ENCODE results near the gene LRRC55.
"Not testable (repeated sequence)": the region's sequence is repeated elsewhere in the genome, so short reads cannot be mapped to it uniquely, and the experiment has no call there.

LRRC55 gene

DNA sequence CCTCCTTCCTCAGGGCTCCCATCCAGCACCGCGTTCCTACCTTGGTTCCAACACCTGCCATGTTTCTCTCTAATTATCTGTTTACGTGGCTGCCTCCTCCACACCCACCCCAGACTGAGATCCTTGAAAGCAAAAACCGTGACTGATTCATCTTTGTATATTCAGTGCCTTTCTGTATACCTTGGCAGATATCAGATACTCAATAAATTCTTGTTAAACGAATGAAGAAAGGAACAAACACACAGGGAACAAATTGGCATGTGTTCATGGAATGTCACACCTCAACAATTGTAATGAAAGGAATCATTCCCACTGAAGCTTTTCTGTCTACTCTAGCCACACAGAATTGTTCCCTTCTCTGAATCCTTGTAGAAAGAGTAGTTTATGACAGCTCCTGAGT, 20.4 kb upstream of the LRRC55 start:
- no peak for FAIRE-seq
- no peak for DNase-seq (ENCODE audit: low spot score)

DNA sequence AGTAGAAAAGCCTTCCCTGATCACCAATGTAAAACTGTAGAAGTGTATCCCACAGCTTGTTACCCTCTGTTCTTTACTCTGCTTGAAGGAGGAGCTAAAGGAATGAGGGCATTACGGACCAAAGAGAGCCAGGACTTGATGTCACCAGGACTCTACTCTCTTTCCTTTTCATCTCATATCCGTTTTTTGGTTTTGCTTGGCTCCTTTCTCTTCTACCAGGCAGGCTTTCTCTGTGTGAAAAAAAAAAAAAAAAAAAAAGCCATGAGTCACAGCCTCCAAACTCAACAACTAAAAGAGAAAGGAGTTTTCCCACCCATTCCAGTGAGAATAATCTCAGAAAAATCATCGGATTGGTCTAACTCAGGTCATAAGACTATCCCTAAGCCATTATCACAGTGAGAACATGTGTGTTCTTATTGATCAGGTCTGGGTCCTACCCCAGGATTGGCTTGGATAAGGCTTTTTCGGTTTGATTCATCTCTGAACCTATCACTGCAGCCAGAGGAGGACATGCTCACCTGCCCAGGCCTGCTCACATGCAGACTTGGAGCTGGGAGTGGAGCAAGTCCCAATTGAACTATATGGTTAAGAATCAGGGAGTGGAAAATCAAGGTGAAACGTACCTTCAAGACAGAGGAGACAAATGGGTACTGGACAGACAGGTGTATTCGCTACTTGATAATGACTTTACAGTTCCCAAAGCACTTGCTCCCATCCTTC, 19.4 kb upstream of the LRRC55 start:
- DNase-seq (ENCODE audit: low spot score) = no peak

DNA sequence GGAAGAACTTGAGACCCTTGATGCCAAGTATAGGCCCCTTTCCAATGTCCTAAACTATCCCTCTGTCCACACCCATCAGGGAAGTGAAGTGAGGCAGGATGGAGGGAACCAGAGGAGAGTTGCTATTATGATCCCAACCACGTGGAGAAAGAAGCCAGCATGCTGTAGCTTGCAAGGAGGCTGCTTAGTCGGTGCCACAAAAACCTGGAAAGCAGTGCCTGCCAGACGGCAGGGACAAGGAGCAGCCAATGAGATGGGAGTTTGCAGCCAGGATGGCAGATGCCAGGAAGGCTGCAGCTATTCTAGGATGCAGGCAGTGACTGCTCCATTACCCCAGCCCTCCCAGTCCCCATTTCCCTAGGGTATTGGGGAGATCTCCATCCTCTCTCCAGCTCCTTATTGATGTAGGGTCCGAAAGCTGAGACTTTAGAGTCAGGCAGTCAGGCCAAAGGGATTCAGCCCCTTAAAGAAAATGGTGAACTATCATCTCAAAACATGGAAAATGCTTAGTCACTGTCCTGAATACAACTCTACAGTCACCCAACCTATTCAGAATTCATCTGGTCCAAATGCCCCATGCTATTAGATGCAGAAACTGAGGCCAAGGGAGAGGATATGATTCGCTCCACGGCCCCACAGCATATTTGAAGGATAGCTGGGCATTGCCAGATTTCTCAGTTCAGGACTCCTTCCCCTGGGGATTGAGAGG, 18.4 kb upstream of the LRRC55 start:
- FAIRE-seq (no peak), DNase-seq (ENCODE audit: low spot score) (no peak)

More for the DNA sequence above, 19.4 kb upstream of the LRRC55 start:
- FAIRE-seq = no peak

DNA sequence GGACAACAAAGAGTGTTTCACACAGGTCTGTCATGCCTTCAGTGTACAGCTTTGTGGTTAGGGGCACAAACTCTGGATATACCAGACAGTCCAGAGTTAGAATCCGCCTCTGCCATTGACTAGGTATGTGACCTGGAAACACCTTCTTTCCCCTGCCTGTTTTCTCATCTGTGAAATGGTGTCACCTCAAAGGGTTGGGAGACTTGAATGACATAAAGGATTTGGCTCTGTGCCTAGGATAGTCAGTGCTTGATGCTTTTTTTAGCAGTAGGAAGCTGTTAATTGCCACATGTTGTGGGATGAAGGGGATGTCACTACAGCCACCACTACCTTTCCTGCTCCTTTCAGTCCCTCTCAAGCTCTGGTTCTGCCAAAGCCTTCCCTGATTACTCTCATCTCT, 17.4 kb upstream of the LRRC55 start:
- FAIRE-seq = no peak
- DNase-seq (ENCODE audit: low spot score) = no peak

DNA sequence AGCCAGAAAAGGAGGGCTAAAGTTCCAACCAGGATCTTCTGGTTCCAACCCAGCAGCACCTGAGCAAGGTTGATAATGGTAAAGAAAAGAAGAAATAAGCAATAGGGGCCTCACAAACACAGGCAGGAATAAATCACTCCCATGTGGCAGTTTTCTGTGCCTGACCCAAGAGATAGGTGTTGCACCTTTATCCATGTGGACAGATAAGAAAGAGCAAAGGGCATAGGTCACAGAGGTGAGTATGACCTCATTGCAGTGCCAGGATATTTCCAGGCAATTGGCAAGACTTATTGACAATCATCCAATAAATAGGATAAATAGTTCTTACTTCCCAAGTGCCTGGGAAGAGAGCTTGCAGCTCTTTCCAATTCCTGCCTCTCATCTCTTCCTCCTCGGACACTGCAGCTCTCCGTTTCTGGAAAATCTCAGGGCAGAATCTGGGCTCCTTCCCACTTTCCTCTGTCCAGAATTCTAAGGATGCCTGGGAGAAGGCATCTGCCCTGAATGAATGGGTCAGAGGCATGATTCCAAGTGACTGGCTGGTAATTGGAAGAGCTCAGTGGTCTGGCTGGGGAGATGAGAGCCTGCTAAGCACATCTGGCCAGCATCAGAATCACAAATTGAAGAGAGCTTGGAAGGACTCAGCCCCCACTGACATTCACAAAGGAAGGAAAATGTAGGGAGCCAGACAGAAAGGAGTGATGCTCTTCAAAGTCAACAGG, 14.5 kb upstream of the LRRC55 start:
- DNase-seq (ENCODE audit: low spot score) = no peak
- no peak for FAIRE-seq

DNA sequence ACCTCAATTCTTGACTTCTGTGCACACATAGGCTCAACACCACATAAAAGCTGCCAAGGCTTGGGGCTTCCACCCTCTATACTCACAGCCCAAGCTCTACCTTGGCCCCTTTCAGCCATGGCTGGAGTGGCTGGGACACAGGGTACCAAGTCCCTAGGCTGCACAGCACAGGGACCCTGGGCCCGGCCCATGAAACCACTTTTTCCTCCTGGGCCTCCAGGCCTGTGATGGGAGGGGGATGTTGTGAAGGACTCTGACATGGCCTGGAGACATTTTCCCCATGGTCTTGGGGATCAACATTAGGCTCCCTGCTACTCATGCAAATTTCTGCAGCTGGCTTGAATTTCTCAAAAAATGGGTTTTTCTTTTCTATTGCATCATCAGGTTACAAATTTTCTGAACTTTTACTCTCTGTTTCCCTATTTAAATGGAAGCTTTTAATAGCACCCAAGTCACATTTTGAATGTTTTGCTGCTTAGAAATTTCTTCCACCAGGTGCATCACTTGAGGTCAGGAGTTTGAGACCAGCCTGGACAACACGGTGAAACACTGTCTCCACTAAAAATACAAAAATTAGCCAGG, 11.9 kb upstream of the LRRC55 start:
- not testable (repeated sequence) for FAIRE-seq; DNase-seq (ENCODE audit: low spot score)

DNA sequence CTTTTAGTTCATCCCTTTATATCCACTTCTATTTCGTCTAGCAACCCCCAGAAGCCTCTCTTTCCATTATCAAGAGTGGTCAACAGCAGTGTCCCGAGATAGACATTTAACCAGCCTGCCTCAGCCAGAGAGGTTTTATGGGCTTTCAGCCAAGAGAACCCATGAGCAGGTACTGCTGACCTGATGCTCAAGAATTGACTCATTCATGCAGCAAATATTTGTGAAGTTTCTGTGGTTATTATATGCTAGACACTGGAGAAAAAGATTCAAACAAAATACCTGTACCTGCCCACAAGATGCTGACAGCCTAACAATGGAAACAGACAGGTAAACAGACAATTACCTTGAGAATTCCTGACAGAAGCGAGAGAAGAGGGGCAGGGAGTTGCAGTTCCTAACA, 9.7 kb upstream of the LRRC55 start:
- FAIRE-seq (no peak), DNase-seq (ENCODE audit: low spot score) (no peak)

DNA sequence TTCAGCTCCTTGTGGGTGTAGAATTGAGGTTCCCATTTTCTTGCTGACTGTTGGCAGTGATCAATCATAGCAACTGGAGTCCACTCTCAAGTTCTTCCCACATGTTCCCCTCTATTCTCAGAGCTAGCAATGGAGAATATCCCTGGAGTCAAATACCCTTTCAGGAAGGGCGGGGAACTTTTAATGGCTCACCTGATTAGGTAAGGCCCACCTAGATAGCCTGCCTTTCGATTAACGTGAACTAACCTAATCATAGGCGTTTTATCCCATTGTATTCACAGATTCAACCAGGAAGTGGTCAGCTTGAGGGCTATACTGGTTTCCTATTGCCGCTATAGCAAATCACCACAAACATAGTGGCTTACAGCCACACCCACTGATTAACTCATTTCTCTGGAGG, 7.1 kb upstream of the LRRC55 start:
- no peak for FAIRE-seq
- DNase-seq (ENCODE audit: low spot score) = no peak

DNA sequence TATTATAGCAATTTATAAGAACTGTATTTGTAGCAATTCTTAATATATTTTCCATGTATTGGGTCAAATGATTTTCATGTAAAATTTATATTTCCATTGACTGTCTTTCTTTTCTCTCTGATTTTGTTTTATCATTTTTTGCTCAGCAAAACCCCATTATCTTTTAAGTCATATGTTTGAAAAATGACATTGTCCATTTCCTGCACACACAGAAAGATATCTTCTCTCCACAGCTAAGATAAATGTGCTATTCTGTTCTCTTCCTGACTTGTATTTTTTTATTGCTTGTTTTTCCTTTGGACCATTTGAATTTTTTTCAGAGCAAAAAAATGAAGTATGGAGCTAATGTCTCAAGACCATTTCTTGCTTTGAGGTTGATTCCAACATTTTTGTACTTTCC, 6.3 kb upstream of the LRRC55 start:
- FAIRE-seq = no peak
- no peak for DNase-seq (ENCODE audit: low spot score)

DNA sequence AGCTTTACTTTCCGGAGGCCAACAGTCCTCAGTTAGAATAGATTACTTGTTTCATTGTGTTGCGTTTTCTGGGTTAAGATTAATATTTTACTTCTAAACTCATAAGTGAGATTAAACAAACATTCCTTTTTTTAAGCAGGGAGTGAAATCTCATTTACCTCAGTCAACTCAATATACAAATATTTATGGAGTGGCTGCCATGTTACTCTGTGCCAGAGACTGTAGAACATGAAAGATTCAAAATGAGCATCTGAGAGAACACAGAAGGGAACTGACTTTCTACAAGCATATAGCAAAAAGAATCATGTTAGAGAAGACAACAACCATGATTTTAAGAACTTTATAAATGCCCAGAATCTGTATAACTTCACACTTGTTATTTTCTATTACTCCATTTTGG, 3.4 kb upstream of the LRRC55 start:
- FAIRE-seq (no peak), DNase-seq (ENCODE audit: low spot score) (no peak)

DNA sequence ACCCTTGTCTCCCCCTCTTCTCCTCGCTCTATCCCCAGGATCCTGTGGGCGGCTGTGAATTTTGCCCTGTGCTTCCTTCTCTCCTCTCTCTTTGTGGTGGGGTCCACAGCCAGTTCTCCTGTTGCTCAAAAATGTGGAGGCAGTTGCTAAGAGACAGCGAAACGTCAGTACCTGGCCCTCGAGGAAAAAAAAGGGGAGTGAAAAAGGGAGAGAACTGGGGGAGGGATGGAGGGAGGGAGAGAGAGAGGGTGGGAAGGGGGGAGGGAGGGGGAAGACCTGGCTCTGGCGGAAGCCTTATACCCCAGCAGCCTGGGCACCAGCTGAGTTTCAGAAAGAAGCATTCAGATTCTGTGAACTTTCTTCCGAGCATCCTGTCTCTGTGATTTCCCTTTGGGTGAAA, 2.1 kb upstream of the LRRC55 start:
- FAIRE-seq = no peak
- no peak for DNase-seq (ENCODE audit: low spot score)

DNA sequence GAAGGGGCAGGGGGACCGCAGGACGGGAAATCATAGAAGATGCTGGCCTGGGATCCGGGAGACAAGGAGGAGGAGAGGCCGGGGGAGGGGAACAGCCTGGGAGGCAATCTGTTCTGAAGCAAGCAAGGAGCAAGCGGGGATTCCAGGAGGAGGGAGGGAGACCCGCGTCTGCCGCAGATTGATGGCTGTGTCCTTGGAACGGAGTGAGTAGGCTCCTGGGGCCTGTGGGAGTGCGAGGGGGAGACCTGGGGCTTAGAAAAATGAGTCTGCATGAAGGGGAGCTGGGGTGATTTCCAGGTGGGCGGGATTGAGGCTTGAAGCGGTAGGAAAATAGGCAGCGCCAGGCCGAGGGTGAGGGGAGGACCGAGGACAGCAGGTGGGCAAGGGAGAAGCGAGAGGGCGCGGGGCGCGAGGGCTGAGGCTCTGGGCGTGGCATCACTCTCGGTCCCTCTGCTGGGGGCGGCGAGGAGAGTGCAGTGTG, 1.6 kb upstream of the LRRC55 start:
- FAIRE-seq (no peak), DNase-seq (ENCODE audit: low spot score) (no peak)

DNA sequence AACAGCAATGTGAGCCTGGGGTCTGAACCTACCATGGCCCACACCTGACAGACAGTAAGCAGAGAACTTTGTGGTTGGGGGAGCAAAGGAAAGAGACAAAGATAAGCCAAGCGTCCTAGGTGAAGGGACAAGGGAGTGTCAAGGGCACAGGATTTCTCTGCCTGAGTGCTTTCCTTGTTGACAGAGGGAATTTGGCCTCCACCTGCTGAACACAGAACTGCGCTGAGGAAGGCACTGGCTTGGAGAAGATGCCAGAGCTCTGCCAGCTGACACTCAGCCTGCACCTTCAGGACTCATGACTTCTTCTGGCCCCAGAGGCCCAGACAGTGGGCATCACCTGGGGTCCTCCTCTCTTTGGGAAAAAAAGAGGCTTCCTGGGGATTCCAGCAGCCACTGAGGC, 789 bp upstream of the LRRC55 start:
- FAIRE-seq (no peak), DNase-seq (ENCODE audit: low spot score) (no peak)

DNA sequence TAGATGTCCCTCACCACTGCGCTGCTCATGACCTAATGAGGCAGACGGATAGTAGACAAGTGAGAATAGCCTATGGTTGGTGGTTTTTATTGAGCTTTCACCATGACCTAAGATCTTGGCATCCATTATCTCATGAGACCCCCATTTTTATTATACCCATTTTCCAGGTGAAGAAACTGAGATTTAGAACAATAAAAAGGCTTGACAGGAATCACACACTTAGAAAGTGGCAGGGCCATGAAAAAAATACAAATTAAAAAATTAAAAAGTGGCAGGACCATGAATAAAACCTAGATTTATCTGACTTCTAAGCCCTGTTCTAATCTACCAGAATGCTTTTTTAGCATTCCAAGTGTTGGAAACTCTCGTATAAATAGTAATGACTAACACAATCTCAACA, 1.1 kb downstream of the LRRC55 start:
- DNase-seq (ENCODE audit: low spot score) = no peak
- FAIRE-seq = no peak

DNA sequence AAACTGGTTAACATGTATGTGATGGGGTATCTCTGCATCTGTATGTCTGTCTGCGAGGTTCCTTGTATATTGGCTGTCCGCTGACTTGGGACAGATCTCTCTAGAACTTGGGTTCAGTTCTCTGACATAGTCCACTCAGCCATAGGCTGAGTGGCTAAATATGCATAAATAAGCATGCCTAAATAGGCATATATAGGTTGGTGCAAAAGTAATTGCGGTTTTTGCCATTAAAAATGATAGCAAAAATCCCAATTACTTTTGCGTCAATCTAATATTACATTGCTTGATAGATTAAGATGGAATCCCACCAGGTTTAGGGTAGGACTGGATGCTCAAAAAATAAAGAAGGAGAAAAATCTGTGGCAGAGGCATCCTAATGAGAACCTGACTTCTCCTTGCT, 8.8 kb downstream of the LRRC55 start:
- FAIRE-seq (no peak), DNase-seq (ENCODE audit: low spot score) (no peak)

DNA sequence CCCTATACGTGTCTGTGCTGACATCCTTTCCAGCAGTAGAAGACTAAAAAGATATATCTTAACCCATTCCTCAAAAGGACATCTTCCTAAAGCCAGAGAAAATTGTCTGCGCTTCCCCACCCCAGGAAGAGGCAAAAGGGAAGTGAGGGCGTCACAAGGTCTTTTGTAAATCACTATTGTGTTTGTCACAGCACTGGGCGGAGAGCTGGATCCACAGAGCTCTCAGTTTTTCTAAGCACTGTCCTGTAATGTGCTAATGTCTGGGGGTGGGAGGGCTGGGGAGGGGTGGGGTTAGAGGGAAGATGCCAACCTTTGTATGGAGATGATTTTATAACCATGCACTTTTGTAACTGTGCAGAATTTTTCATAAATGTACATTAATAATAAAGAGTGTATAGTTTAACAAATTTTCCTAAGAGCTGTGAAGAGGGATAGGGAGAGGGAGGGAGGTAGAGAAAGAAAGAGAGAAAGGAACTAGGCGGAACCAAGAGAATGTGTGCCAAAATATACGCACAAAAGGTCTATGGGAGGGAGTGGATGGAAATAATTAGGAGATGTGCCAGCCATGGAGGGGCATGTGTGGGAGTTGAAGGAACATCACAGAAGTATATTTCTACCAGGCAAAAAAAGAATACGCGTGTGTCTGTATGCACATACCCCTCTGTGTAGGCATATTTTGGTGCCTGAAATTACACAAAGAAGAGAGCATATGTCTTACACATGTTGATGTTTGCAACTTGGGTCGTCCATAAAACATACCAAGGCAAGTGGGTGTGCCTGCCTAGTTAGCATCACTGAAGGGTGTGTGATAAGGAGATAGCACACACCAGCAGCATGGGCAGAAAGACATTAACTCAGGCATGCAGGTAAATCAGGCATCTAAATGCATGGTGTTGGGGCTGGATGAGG, 9.8 kb downstream of the LRRC55 start:
- DNase-seq (ENCODE audit: low spot score) = no peak
- FAIRE-seq = no peak

DNA sequence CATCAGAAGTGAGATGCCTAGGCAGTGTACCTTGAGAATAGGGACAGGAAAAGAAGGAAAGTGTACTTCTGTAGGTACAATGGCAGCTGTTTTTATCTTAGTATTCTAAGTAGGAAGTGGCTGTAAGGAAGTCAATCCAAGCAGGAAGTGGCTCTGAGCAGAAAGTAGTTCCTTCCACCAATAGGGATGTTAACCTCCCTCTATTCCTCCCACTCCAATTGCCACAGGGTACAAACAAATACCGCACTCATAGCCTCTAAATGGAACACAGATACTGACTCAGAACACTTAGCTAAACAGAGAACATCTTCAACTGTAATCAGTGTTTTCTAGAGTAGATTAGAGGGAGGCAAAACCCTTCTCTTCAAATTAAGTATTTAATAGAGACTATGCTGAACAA, 10.6 kb downstream of the LRRC55 start:
- no peak for DNase-seq (ENCODE audit: low spot score)

DNA sequence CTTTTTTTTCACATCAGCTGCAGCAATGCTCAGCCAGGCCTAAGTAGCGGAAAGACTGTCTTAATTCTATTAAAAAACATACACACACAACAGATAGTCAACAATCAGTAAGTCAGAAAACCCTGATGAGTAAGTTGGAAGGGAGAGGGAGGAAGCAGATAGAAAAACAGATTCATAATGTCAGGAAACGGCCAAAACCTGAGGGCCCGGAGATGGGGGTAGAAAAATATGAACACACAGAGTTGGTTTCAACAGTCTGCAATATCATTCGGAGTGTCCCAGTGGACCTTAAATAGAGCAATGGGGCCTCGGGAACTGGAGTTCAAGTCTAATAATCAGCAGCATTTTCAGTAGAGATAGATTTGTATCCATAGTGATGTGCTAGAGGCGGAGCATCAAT, 14.8 kb downstream of the LRRC55 start:
- no peak for DNase-seq (ENCODE audit: low spot score)
- no peak for FAIRE-seq

More for the DNA sequence above, 10.6 kb downstream of the LRRC55 start:
- no peak for FAIRE-seq

DNA sequence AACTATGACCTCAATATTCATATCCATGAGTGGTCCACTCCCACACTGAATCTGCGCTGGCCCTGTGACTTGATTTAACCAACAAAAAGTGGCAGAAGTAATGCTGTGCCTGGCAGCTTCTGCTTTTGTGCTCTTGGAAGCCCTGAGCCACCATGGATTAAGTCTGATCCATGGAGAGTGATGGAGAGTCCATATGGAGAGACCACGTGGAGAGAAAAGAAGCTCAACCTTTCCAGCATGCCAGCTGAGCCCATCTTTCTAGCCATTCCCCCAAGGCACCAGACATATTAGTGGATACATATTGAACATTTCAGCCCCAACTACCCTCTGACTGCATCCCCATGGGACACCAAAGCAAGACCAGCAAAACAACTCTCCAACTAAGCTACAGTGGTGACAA, 16.0 kb downstream of the LRRC55 start:
- DNase-seq (ENCODE audit: low spot score) = no peak
- no peak for FAIRE-seq

DNA sequence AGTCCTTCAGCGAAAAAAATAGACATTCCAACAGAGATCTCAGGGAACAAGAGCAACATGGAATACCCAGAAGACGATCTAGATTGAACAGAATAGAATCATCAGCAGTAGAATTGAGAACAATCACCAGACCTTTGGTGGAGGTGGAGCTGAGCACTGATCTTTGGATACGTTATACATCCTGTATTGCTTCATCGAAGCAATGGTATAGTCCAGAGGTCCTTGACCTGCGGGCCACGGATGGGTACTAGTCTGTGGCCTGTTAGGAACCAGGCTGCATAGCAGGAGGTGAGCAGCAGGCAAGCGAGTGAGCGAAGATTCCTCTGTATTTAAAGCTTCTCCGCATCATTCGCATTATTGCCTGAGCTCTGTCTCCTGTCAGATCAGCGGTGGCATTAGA, 17.6 kb downstream of the LRRC55 start:
- DNase-seq (ENCODE audit: low spot score) (no peak), FAIRE-seq (no peak)

DNA sequence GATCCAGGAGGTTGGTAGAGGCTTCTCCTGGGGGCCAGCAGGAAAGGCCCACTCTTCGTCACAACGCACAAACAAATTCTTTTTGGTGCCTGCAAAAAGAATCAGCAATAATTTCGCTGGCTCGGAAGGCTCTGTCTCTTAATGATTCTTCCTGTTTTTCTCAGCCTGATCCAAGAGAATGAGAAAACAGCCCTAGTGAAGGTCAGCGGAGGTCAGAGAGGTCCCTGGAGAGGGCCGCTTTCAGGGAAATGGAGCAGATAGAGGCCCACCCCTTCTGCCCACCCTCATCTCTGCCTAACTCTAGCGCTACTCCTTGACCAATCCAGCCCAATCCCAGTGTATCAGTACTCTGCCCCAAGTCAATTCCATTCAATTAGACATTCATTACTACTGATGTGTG, 19.2 kb downstream of the LRRC55 start:
- FAIRE-seq = no peak
- DNase-seq (ENCODE audit: low spot score) = no peak

Measured in RCC 7860 (cell line).